Measurements from ENCODE around the gene DECR2. TPM values are rescaled to one million over a fixed set of nuclear protein-coding genes. Genes with fewer than 3 reads are reported as not detected.

DECR2 gene
- total and polyA plus RNA-seq, 9 of the 15 experiments (the other 6 are each of a cell fraction or from before 2014, with no cell fraction given) = 1.0 to 31.9 (median 10.3) TPM

GRCh38 chr16:359871-360697, 41.6 kb upstream of the DECR2 start:
- H3K9ac ChIP-seq (ENCODE audit: insufficient read depth in 1 of 2, low read depth in 2 of 2, low read length in 2 of 2) = peak overlapping the region in 1 of 2 experiments; percentile 28; a peak in 1 of 4 replicates
- TF ChIP-seq ZNF165 (CRISPR knock-in tag; IDR thresholded peaks at IDR 0.05; ENCODE audit: borderline replicate concordance) (no peak), ZNF764 (CRISPR knock-in tag; IDR thresholded peaks at IDR 0.05; ENCODE audit: low read depth) (no peak), RBM39 (optimal IDR thresholded peaks at IDR 0.05; ENCODE audit: low read depth, low read length) (no peak), KDM4B (IDR thresholded peaks at IDR 0.05; ENCODE audit: borderline replicate concordance in 2 of 2, low read depth in 1 of 2) (no peak), MTA3 (IDR thresholded peaks at IDR 0.05; ENCODE audit: borderline replicate concordance) (no peak), BRD4 (IDR thresholded peaks at IDR 0.05) (no peak), SRSF3 (IDR thresholded peaks at IDR 0.05; ENCODE audit: insufficient read depth, low read length) (no peak)
- no peak for DNase-seq (ENCODE audit: extremely low read depth in 1 of 4, low spot score in 3 of 4)
- H3K4me2 ChIP-seq (ENCODE audit: insufficient read depth, low read length) = no peak overlapping the region
- no peak overlapping the region for H2AFZ ChIP-seq (ENCODE audit: low read depth, low read length)
- ChIA-PET POLR2A (interaction anchor here (0.7 kb wide), 1 partner anchor 9 kb away, joined by 4 read pairs; no protein-coding TSS in a partner anchor), CTCF (ENCODE audit: low intra/inter-chr PET ratio) (no interaction called here)
- intact Hi-C loops (cut with micrococcal nuclease) (no loop called here), in situ Hi-C loops (cut with MboI) (no loop called here)
- H3K4me3 ChIP-seq = no peak overlapping the region
- 73% methylated on average over 36 of the region's 47 CpGs for WGBS (ENCODE audit: insufficient coverage, low coverage, missing lambda C conversion rate)
- no peaks in the 10 kb centered on the region for H3K9me3 ChIP-seq (replicated peaks; ENCODE audit: control insufficient read depth, insufficient read depth, low read depth, low read length)
- no peaks in the 10 kb centered on the region for H3K36me3 ChIP-seq (ENCODE audit: control insufficient read depth, insufficient read depth, low read length)
- ATAC-seq = no peak
- no TSS peak for BruUV-seq (replicated peaks)
- H3K27me3 ChIP-seq (ENCODE audit: control insufficient read depth in 2 of 2, insufficient read depth in 2 of 2, low read length in 2 of 2) = no peaks in the 10 kb centered on the region
- no peaks in the 10 kb centered on the region for H4K20me1 ChIP-seq (replicated peaks; ENCODE audit: control insufficient read depth, insufficient read depth, low read length)
- peaks cover 4% of the 10 kb centered on the region for H3K9me1 ChIP-seq (ENCODE audit: control insufficient read depth, insufficient read depth, low read length)
- H3K4me1 ChIP-seq (replicated peaks in 1 of 2; ENCODE audit: control insufficient read depth in 2 of 2, insufficient read depth in 2 of 2, low read length in 2 of 2) = peaks cover 6 to 68% of the 10 kb centered on the region in 2 experiments; a peak in 4 of 5 replicates
- no peak for FAIRE-seq
- no peak overlapping the region for H3K27ac ChIP-seq (ENCODE audit: extremely low read depth, low read depth, low read length)
- H3K79me2 ChIP-seq (ENCODE audit: control insufficient read depth, insufficient read depth, low read length) = no peaks in the 10 kb centered on the region

Data from K562 (cell line).